ENCODE data around the gene CELF1.
A peak's percentile ranks its signal among the peaks of the same experiment; 100 is the strongest.

Gene CELF1

DNA sequence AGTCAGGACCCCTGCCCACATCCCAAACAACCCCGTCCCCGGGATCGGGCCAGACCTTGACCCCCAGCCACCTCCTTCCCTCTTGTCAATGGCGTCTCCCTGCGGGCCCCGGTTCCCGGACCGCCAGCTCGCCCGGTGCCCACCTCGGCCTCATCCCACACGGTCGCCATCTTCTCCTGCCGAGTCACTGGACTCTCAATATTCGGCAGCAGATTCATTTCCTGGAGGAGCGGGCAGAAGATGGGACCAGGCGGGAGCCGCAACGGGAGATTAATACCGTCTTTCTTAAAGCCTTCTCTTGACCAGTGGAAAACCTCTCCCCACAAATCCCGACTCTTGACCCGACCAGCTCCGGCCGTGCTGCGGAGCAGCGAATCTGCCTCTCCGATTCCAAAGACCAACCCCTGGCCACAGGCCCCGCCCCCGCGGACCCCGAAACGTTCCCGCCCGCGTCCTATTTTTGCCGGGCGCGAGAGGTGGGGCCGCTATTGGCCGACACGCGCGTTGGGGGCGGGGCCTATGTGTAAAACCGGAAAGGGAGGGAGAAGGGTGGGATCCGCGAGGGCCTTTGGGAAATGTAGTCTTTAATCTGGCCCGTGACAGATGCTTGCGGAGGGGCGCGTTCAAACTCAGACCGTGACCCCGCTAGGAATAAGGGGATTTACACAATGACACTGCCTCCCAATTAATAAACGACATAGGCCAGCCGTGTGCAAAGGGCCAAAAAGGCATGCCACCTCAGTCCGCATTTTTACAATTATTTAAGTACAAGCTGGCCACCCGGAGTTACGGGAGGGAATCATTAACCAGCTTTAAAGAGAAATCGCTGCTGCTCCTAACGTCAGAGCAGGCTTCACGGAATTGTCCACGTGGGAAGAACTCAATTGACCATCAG, 126.6 kb downstream of the CELF1 start, which contains the start of gene PSMC3:
PSMC3 (minus strand) TSS at position 378 of the 895 bp plus-strand sequence; CDS start at position 218, 160 bp downstream.
- DNase-seq (ENCODE audit: low read depth in 2 of 3, low spot score in 1 of 3) = peak; percentile 98 to 99 (median 98)

DNA sequence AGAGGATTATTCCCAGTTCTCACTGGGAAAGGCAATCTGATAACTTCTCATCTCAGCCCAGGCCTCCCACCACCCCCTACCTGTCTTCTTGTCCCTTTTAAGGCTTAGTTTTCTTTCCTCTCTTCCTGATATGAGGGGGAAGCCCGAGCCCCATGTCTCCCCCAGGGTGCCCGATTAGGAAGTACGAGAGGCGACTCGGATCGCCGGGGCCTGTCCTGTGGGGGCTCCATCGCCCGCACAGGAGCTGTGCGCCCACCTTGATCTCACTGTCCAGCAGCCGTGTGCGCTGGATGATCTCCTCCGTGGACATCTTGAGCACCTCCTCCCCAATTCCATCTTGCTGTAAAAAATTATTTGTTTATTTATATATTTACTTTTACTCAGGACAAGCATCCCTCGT, 127.3 kb downstream of the CELF1 start:
- no peak for DNase-seq (ENCODE audit: low read depth in 2 of 3, low spot score in 1 of 3)

DNA sequence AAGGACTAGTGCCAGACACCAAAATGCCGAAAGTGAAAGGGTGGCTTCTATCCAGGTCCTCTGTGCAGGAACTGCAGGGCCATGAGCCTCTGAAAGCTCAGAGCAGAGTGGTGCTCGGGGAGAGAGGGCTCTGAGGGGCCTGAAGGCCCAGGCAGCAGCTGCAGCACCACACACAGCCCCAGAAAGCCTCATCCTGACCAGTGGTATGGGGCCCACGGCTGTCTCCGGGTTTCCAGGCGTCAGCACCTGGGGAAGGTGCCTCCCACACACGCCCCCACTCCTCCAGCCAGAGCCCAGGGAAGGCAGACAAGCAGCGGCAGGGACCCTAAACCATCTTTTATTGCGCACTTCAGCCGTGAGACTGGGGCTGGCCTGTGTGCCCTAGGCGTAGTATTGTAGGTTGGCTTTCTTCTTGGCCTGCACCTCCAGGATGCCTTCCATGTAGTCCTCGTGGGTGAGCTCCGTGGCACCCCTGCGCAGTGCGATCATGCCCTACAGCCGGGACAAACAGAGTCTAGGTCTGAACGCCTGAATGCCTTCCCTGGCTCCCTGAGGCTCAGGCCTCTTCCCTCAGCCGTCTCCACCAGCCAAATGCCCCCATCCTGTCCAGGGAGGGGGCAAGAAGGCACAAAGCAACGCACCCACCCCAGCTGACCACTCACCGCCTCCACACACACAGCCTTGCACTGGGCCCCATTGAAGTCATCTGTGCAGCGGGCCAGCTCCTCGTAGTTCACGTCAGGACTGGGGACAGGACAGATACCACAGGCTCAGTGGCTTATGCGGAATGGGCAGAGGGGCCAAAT, 134.3 kb downstream of the CELF1 start:
- DNase-seq (ENCODE audit: low read depth in 2 of 3, low spot score in 1 of 3) = no peak

DNA sequence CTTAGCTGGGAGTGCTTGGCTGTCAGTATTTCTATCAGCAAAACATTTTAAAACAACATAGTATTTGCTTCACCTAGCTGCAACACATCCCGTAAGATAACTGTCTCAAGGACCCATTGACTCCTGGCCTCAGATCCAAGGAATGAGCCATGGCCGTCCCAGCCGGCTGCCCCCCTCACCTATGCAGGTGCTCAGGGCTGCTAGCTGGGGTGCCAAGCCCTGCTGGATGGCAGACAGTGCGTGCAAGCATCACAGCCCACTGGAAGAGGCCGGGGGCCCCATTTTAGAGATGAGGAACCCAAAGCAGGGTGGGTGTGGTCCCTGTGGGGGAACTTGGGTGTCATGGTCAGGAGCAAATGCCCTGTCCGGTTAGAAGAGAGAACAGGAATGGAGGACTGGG, 135.2 kb downstream of the CELF1 start:
- DNase-seq (ENCODE audit: low read depth in 2 of 3, low spot score in 1 of 3) = no peak

DNA sequence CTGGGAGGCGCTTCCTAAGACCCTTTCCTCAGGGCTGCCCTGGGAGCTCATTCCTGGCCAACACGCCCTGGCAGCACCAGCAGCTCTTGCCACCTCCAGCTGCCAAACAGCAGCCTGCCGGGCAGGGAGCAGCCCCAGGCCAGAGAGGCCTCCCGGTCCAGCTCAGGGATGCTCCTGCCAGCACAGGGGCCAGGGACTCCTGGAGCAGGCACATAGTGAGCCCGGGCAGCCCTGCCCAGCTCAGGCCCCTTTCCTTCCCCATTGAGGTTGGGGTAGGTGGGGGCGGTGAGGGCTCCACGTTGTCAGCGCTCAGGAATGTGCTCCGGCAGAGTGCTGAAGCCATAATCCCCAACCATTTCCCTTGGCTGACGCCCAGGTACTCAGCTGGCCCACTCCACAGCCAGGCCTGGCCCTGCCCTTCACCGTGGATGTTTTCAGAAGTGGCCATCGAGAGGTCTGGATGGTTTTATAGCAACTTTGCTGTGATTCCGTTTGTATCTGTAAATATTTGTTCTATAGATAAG, 136.9 kb downstream of the CELF1 start:
- no peak for DNase-seq (ENCODE audit: low read depth in 2 of 3, low spot score in 1 of 3)

Measured in stimulated activated CD4-positive, alpha-beta T cell treated with anti-CD3 and anti-CD28 coated beads, Interleukin-12 subunit alpha, Interleukin-12 subunit beta, amount 100 ng/mL, for 48 hours (primary cell).